ENCODE results near the gene UBE2H. TPM values are rescaled to one million over a fixed set of nuclear protein-coding genes. Genes with fewer than 3 reads are reported as not detected.
"Not testable (repeated sequence)": the region's sequence is repeated elsewhere in the genome, so short reads cannot be mapped to it uniquely, and the experiment has no call there.

UBE2H gene
- total RNA-seq, 4 donors from 2014 or later, result 57.2 to 92.6 (median 85.7) TPM

- no peak for TF ChIP-seq CTCF (IDR thresholded peaks at IDR 0.05)
- ATAC-seq (ENCODE audit: low FRiP score) (no peak), DNase-seq (ENCODE audit: low spot score) (no peak)
Measured at GRCh38 chr7:129836983-129837382, 115.8 kb downstream of the UBE2H start.

GRCh38 chr7:129835569-129835968 lies 117.2 kb downstream of the UBE2H start:
- no peak for DNase-seq (ENCODE audit: low spot score)
- no peak for ATAC-seq (ENCODE audit: low FRiP score)
- TF ChIP-seq CTCF (IDR thresholded peaks at IDR 0.05), result no peak

- not testable (repeated sequence) for ATAC-seq (ENCODE audit: low FRiP score); DNase-seq (ENCODE audit: low spot score)
Measured at GRCh38 chr7:129833353-129833752, 119.4 kb downstream of the UBE2H start.

- no peak for DNase-seq (ENCODE audit: low spot score)
- ATAC-seq (ENCODE audit: low FRiP score), result no peak
Measured at GRCh38 chr7:129832701-129833227, 120.0 kb downstream of the UBE2H start.

GRCh38 chr7:129832282-129832681 lies 120.5 kb downstream of the UBE2H start:
- no peak for ATAC-seq (ENCODE audit: low FRiP score)
- TF ChIP-seq CTCF (IDR thresholded peaks at IDR 0.05), result no peak
- no peak for DNase-seq (ENCODE audit: low spot score)

More at GRCh38 chr7:129832701-129833227, 120.0 kb downstream of the UBE2H start:
- TF ChIP-seq CTCF (IDR thresholded peaks at IDR 0.05), result no peak

GRCh38 chr7:129831424-129832058 lies 121.2 kb downstream of the UBE2H start:
- no peak for TF ChIP-seq CTCF (IDR thresholded peaks at IDR 0.05)
- ATAC-seq (ENCODE audit: low FRiP score) (peak; percentile 82), DNase-seq (ENCODE audit: low spot score) (no peak)

- no peak for TF ChIP-seq CTCF (IDR thresholded peaks at IDR 0.05)
- ATAC-seq (ENCODE audit: low FRiP score) (peak; percentile 49), DNase-seq (ENCODE audit: low spot score) (no peak)
Measured at GRCh38 chr7:129830949-129831348, 121.8 kb downstream of the UBE2H start.

All from omental fat pad (tissue), 4 donors.